IPS-NIHi11 (cell line): ENCODE results near the gene FBXL17.
A peak's percentile ranks its signal among the peaks of the same experiment; 100 is the strongest.
"Not testable (repeated sequence)": the region's sequence is repeated elsewhere in the genome, so short reads cannot be mapped to it uniquely, and the experiment has no call there.

ENCODE experiments used
- DNase-seq: peaks from one replicate; pipeline ENCODE4 v3.0.0; 2012; ENCODE audit warnings: mixed read lengths, low spot score

FBXL17 gene

GRCh38 chr5:108381954-108382783, at the start of gene FBXL17:
TSS of gene FBXL17 (minus strand) at chr5:108382098.
- DNase-seq: peak; percentile 93

GRCh38 chr5:108430931-108431608, 49.2 kb upstream of the FBXL17 start:
- no peak for DNase-seq

GRCh38 chr5:108421713-108422112, 39.8 kb upstream of the FBXL17 start:
- DNase-seq: no peak

GRCh38 chr5:108420755-108421154, 38.9 kb upstream of the FBXL17 start:
- DNase-seq: no peak

- DNase-seq: no peak
Observed at GRCh38 chr5:108420158-108420557, 38.3 kb upstream of the FBXL17 start.

DNA sequence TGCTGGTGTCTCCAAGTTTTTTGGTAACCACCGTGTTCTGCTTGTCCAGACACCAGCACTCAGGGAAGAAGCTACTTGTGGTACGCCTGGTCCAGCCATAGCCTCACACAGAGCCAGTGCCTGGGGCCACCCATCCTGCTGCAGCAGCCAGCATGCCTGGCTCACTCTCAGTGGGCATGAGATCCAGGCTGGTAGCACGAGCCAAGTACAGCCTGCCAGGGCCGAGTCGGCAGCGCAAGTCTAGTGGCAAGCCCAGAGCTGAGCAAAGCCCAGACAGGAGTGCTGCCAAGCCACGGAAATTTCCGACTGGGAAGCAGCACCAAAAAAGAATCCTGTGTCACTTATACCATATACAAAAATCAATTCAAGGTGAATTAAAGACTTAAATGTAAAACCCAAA, 36.3 kb upstream of the FBXL17 start:
- no peak for DNase-seq

DNA sequence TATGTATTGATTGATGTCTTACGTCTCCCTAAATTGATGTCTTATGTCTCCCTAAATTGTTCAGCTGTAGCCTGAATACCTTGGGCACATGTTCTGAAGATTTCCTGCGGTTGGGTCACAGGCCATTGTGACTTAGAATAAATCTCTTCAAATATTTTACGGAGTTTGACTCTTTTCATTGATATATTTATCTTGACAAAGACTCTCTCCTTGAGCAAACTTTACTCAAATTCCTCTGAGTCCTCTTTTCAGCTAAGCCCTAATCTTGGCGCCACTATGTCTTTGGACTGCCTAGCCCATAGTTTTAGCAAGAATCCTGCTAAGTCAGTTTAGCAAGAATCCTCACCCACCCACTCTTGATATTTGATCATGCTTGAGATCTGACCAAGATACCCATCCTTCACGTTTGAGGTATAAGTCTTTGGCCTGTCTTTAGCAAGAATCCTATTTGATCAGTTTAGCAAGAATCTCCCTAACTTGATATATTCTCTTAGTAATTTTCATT, 35.3 kb upstream of the FBXL17 start:
- DNase-seq: no peak

DNA sequence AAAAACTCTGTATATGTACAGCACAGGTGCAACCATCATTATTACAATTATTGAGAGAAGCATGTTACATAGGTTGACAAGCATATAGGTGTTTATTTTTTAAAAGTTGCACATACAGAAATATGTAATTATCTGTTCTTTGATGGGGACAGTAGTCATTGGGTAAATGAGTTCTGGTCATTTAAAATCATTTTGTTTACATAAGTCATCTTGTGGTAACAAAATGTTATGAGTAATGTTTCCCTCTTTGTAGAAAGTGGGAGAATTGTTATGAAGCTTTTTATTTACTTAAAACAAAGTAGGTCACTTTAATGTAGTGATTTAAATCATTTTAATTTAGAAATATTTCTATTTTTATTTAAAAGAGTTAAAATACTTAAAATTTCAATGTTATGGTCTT, 33.8 kb upstream of the FBXL17 start:
- no peak for DNase-seq

DNA sequence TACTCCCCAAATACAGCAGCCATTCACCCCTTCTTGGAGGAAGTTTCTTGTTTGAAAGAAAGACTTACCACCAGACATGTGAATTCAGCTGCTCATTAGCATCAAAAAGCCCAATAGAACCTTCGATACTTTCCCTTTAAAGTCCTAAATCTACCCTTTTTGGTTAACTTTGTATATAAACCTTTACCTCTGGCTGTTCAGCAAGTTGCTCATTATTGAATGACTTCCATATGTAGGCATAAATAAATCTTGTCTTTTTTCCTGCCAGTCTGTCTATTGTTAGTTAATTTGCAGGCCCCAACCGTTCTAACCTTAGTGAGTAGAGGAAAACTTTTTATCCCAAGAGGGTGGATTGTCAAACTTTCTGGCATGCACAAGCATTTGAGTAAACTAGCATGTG, 27.9 kb upstream of the FBXL17 start:
- DNase-seq: no peak

- not testable (repeated sequence) for DNase-seq
Observed at GRCh38 chr5:108405201-108405600, 23.3 kb upstream of the FBXL17 start.

- no peak for DNase-seq
Observed at GRCh38 chr5:108398964-108399363, 17.1 kb upstream of the FBXL17 start.

GRCh38 chr5:108396837-108397236, 14.9 kb upstream of the FBXL17 start:
- DNase-seq: not testable (repeated sequence)

GRCh38 chr5:108387758-108388157, 5.9 kb upstream of the FBXL17 start:
- DNase-seq: no peak

- DNase-seq: no peak
Observed at GRCh38 chr5:108386345-108387061, 4.6 kb upstream of the FBXL17 start.

GRCh38 chr5:108384741-108385140, 2.8 kb upstream of the FBXL17 start:
- no peak for DNase-seq

DNA sequence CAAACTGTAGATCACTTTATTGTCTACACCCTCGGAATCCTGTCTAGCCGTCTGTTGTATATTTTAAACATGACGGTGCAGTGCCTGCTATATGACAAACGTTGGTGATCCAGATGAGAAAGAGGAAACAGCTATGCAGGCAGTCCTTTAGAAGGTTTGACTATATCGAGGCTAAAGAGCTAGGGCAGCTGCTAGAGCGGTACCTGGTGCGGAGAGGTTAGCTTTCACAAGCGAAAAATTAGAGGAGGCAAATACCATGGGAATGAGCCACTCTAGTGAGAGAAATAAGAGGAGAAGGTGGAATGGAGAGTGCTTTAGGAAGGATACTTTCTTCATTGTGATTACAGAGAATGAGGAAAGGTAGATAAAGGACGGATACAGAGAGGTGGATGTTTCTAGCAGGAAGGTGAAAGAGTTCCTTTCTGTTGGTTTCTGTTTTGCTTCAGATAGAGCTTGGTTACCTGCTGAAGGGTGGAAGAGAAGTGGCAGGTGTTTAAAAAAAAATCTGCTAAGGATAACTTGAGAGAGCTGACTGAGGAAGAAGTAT, 959 bp upstream of the FBXL17 start:
- DNase-seq: no peak

DNA sequence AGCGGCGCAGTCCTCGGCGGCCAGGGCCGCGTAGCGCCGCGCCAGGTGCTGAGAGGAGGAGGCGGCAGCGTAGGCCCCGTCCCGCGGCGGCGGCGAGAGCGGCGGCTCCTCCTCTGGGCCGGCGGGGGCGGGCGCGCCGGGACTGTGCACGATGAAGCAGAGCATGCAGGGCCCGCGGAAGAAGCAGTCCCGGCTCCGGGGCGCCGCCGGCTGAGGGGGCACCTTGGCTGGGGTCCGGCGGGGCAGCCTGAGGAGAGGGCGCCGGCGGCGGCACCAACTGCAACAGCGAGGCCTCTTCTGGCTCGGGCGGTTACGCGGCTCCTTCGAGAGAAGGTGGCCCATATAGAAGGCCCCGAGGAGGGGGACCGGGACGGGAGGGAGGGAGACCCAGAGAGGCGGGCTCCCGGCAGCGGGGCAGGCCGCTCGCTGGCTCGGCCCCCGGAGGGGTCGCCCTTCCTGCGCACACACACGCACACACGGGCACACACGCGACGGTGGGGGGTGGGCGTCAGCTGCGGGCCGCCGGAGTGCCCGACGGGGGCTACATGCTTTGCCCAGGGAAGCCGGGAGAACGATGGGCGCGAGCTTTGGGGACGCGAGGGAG, 446 bp downstream of the FBXL17 start:
- DNase-seq: peak; percentile 61

- DNase-seq: peak; percentile 57
Observed at GRCh38 chr5:108380531-108381349, 1.2 kb downstream of the FBXL17 start.

- no peak for DNase-seq
Observed at GRCh38 chr5:108379722-108380530, 2.0 kb downstream of the FBXL17 start.

DNA sequence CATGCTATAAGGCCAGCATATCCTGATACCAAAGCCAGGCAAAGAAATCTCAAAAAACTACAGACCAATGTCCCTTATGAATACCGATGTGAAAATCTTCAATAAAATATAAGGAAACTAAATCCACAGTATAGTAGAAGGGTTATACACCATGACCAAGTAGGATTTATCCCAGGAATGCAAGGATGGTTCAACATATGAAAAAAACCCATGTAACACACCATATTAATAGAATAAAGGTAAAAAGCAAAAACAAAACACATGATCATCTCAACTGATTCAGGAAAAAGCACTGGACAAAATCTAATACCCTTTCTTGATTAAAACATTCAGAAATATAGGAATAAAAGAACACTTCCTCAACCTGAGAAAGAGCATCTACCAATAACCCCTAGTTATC, 6.1 kb downstream of the FBXL17 start:
- DNase-seq: no peak
